Mononuclear cell (primary cell): ENCODE data around the gene HRH1. TPM values are rescaled to one million over a fixed set of nuclear protein-coding genes. Genes with fewer than 3 reads are reported as not detected.
"Not testable (repeated sequence)": the region's sequence is repeated elsewhere in the genome, so short reads cannot be mapped to it uniquely, and the experiment has no call there.

Experiments
- H3K27me3 ChIP-seq: 2 replicates; pipeline ENCODE4 v1.6.0; 2011; ENCODE audit warnings: low read length, control low read depth; ENCODE audit not compliant: insufficient read depth
- H3K4me1 ChIP-seq: 2 replicates; pipeline ENCODE4 v1.5.1; 2011; ENCODE audit warnings: mild to moderate bottlenecking, low read length, control low read depth; ENCODE audit not compliant: insufficient read depth
- H3K4me3 ChIP-seq: 2 replicates; pipeline ENCODE4 v1.5.1; 2011; ENCODE audit warnings: mild to moderate bottlenecking, low read length, moderate library complexity
- H3K9me3 ChIP-seq: 2 replicates; pipeline ENCODE4 v1.5.1; 2011; ENCODE audit warnings: low read depth, mild to moderate bottlenecking, control low read depth, low read length
- total RNA-seq: library from RNA; depleted of rRNA; stranded (reverse); fragments of >200 nt; gene quantifications from one replicate; pipeline ENCODE4 v1.2.3, GENCODE V29; 2012

HRH1 gene
- total RNA-seq, 1 donor, result 2.4 TPM

DNA sequence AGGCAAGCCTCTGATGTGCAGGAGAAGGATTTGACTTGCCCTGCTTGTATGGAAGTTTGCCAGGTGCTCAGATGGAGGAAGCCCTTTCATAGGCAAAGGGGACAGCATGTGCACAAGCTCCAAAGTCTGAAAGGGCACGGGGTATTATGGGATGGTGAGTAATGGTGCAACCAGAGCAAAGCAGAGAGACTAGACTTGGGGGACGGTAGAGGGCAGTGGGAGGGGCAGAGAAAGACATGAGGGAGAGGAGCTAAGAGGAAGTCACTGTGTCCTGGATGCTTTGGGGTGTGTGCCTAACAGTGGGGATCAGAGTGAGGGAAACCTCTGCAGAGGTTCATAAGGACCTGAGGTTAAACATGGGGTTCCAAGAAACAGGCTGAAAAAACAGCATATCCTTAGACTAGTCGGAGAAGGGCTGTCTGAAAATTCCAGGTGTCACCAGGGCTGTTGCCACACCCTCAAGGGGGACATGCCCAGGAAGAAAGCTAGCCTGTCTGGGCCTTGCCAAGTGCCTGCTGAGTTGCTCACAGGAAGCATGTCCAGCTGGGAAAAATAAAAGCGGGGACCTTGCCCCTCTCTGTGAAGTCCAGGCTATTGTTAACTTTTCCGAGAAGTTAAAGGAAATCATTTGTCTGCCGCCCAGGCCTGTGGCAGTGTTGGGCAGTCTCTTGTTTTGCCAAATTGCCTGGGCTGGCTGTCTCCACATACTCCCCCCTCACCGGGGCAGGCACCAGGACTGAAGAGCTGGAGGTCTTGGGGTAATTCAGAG lies 47.1 kb downstream of the HRH1 start:
- no peaks in the 10 kb centered on the region for H3K9me3 ChIP-seq
- H3K4me1 ChIP-seq, result peaks cover 5% of the 10 kb centered on the region
- H3K27me3 ChIP-seq, result no peaks in the 10 kb centered on the region
- H3K4me3 ChIP-seq, result no peak overlapping the region

DNA sequence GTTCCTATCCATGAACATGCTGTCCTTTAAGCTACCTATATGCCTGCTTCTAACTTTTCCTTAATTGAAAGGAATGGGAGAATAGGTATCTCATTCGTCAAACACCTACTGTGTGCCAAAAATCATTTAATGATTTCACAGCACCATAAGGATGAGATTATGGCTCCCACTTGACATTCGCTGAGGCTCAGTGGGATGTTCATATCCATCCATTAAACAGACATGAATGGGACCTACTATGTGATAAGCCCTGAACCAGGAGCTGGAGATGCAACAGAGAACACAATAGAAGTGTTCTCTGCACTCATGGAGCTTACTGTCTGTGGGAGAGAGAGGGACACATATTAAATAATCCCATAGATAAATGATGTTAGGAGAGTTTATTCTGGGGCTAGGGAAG lies 49.7 kb downstream of the HRH1 start:
- H3K4me3 ChIP-seq, result no peak overlapping the region
- H3K27me3 ChIP-seq, result no peaks in the 10 kb centered on the region
- H3K9me3 ChIP-seq, result no peaks in the 10 kb centered on the region
- H3K4me1 ChIP-seq, result peaks cover 5% of the 10 kb centered on the region

DNA sequence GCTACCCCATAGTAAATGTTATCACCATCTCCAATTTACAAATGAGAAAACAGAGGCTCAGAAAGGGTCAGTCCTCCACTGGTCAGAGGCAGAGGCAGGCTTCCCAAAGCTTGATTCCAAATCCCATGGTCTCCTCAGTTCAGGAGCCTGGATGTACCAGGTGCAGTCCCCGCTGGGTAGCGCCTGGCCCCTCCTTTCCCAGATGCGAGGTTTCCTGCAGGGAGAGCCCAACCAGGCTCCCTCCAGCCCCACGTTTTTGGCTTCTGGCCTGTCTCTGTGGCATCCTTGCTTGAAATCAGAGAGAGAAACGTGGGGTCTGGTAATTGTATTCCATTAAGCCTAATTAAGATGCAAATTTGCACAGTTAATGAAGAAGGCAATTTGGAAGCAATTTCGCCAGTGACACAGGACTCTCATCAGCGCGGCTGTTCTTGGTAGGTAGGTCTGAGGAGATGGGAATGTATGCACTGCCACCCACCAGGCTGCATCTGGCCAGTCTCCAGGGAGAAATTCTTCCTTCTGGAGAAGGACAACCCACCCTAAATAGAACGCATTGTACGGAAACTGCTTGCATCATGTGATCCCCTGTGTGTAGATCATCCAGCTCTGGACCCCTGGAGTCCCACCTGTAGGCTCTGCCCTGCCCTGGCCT lies 50.5 kb downstream of the HRH1 start:
- Histone ChIP-seq H3K9me3 (no peaks in the 10 kb centered on the region), H3K27me3 (no peaks in the 10 kb centered on the region), H3K4me3 (no peak overlapping the region), H3K4me1 (no peaks in the 10 kb centered on the region)

DNA sequence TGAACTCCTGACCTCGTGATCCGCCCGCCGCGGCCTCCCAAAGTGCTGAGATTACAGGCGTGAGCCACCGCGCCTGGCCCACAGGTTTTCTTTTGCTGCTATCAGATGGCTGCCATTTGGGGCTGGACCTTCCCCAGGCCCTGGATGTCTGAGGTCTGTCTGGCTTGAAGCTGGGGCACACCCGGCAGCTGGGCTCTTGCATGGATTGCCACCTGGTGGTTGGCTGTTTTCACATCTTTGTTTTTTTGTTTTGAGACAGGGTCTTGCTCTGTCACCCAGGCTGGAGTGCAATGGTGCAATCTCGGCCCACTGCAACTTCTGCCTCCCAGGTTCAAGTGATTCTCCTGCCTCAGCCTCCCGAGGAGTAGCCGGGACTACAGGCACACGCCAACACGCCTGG lies 51.6 kb downstream of the HRH1 start:
- not testable (repeated sequence) for H3K4me3 ChIP-seq, H3K27me3 ChIP-seq, H3K4me1 ChIP-seq, H3K9me3 ChIP-seq

DNA sequence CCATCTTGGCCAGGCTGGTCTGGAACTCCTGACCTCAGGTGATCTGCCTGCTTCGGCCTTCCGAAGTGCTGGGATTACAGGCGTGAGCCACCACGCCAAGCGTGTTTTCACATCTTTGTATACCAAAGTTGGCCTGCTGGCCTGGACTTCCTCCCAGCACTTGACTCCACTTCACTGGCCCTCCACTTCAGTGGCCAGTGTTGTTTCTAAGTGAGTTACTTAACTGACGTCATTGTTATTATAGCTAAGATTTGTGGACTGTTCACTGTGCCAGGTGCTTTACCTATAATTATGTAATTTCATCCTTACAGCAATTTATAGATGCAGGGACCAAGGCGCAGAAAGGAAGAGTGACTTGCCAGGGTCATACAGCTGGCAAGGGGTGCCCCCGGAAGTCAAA lies 52.0 kb downstream of the HRH1 start:
- Histone ChIP-seq H3K9me3 (no peaks in the 10 kb centered on the region), H3K27me3 (no peaks in the 10 kb centered on the region), H3K4me3 (no peak overlapping the region), H3K4me1 (no peaks in the 10 kb centered on the region)

DNA sequence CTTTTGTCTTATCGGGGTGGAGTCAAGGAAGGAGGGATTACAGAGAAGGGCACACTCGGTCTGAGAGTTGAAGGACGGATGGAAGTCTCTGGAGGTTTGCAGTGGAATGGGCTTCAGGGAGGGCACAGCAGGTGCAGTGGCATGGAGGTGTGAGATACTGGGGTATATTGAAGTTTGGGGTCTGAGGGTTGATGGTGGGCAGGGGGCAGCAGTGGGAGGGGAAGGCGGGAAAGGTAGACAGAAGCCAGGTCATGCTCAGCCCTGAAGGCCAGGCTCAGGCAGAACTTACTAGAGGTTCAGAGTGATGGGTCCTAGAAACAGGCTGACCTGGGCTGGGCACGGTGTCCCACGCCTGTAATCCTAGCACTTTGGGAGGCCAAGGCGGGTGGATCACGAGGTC lies 52.7 kb downstream of the HRH1 start:
- Histone ChIP-seq H3K9me3 (no peaks in the 10 kb centered on the region), H3K4me3 (no peak overlapping the region), H3K4me1 (no peaks in the 10 kb centered on the region), H3K27me3 (no peaks in the 10 kb centered on the region)

DNA sequence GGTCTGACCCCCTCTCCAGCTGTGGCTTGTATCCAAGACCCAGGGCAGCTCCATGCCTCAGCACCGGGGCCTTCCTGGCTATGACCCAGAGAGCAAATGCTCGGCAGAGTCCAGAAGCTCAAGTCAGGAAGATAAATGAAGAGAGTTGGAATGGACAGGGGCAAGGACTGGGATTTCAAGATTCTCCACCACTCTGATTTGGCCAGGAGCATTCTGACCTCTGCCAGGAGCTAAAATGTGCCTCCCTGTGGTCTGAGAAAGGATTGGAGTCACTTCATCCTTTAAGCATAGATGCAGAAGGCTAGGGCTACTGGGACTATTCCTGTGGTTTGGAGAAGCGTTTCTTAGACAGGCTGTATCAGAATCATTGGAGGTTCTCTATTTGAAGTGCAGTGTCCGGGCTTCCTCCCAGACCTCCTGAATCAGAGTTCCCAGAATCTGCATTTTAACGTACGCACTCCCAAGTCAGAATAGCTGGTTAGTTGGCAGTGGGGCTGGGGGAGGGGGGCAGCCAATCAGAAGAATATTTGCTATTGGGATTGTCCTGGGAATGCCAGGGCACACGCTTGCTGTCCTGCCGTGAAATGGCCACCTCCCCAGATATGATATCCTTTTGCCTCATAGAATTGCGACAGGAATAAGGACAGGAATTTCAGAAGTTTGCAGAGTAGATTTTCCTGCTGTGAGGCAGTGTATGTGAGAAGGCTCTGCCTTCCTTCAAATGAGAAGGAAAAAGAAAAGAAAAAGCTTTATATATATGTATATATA lies 57.4 kb downstream of the HRH1 start:
- H3K4me1 ChIP-seq, result no peaks in the 10 kb centered on the region
- H3K4me3 ChIP-seq, result no peak overlapping the region
- no peaks in the 10 kb centered on the region for H3K9me3 ChIP-seq
- H3K27me3 ChIP-seq, result no peaks in the 10 kb centered on the region

DNA sequence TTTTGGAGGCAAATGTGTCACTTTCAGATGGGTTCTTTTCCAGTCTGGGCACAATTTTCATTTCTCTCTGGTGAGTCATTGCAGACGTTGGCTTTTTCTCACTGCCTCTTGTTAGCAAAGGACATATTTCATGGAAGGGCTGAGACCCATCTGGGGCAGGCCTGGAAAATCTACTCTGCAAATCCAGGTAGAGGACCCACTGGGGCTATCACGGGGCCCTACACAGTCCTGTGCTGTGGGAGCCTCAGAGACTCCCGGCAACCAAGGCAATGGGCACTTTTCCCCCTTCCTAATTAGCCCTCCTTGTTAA lies 58.0 kb downstream of the HRH1 start:
- H3K9me3 ChIP-seq, result no peaks in the 10 kb centered on the region
- H3K27me3 ChIP-seq, result no peaks in the 10 kb centered on the region
- H3K4me3 ChIP-seq, result no peak overlapping the region
- H3K4me1 ChIP-seq, result no peaks in the 10 kb centered on the region

DNA sequence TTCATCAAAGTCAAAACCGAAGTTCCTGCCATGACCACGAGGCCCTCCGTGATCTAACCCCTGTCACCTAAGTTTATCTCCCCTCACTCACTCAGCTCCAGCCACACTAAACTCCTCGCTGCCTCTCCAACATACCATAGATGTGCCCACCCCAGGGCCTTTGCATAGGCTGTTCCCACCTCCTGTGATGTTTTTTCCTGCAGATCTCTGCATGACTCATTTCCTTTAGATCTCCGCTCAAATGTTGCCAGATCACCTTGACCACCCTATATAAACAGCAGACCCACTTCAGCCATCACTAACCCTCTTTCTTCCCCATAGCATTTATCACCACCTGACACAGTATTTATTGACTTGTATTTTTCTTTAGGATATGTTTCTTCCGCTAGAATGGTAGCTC lies 58.5 kb downstream of the HRH1 start:
- Histone ChIP-seq H3K4me1 (no peaks in the 10 kb centered on the region), H3K9me3 (no peaks in the 10 kb centered on the region), H3K27me3 (no peaks in the 10 kb centered on the region), H3K4me3 (no peak overlapping the region)

DNA sequence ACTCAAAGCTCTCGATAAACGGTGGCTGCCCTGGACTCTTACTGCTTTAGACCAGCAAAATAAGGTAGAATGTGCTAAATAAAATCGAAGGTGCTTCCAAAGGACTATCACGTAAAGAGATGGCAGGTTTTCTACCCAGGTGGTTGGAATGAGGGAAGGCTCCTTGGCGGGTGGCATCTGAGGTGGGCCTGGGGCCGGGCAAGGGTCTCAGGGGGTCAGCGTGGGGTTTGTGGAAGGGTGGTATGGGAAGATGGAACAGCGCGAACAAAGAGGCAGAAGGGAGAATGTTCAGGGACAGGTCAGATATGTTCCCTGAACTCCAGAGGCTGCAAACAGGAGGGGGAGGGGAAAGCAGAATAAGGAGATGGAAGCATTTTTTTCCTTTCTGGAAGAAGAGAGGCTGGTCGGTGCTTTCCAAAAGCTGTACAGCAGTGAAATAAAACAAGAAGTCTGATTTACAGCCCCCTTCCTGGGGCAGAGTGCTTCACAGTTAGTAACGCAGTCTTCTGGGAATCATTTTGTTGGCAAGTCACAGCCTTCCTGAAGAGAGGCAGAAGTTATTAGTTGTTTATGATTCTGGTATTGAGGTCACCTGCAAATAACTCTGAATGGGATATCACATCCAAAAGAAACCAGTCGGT lies 59.6 kb downstream of the HRH1 start:
- no peaks in the 10 kb centered on the region for H3K4me1 ChIP-seq
- H3K27me3 ChIP-seq, result no peaks in the 10 kb centered on the region
- no peaks in the 10 kb centered on the region for H3K9me3 ChIP-seq
- H3K4me3 ChIP-seq, result no peak overlapping the region

DNA sequence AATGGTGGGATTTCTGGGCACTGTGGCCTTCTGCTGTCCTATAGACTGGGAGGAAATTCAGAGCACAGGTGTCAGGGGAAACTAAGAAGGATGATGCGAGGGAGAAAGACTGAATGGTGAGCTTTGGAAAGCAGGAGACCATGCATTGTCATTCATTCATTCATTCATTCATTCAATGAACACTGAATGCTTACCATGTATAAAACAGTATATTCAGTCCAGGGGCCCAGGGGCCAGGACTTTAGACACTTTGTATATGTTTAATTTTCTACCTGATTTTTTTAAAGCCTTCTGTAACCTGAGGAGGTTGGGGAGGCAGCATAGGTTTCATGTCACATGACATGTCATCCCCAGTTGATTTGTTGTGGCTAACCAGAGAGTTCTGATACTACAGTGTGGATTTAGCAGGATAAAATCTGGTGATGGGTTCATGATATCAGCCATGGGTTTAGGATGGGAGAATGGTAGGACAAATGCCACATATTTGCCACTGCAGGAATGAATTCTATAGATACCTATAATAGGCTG lies 60.2 kb downstream of the HRH1 start:
- no peaks in the 10 kb centered on the region for H3K27me3 ChIP-seq
- H3K4me1 ChIP-seq, result no peaks in the 10 kb centered on the region
- no peaks in the 10 kb centered on the region for H3K9me3 ChIP-seq
- H3K4me3 ChIP-seq, result no peak overlapping the region

DNA sequence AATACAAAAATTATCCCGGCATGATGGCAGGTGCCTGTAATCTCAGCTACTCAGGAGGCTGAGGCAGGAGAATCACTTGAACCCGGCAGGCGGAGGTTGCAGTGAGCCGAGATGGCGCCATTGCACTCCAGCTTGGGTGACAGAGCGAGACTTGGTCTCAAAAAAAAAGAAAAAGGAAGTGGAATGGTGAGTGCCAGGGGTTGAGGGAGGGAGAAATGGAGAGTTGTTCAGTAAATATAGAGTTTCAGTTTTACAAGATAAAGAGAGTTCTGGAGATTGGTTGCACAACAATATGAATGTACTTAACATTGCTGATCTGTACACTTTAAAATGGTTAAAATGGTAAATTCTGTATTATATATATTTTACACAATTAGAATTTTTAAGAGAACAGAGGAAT lies 63.1 kb downstream of the HRH1 start:
- not testable (repeated sequence) for H3K4me3 ChIP-seq, H3K4me1 ChIP-seq, H3K27me3 ChIP-seq, H3K9me3 ChIP-seq

DNA sequence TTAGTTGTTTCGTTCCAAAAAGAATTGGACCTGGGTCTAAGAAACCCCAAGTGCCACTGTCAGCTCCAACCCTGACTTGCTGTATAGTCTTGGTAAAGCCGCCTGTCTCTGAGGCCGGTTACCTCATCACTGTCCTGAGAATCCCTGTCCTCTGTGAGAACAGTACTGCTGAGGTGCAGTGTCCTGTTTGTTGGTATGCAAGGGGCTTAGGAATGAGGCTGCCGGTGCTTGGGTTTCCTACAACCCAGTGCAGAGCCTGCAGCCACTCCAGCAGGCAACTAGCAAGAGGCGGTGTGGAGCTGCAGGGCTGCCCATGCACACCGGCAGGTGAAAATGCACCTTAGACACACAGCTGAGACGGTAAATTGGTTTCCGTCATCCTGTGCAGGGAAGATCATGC lies 65.9 kb downstream of the HRH1 start:
- Histone ChIP-seq H3K9me3 (no peaks in the 10 kb centered on the region), H3K4me3 (no peak overlapping the region), H3K27me3 (no peaks in the 10 kb centered on the region), H3K4me1 (peaks cover 19% of the 10 kb centered on the region)

DNA sequence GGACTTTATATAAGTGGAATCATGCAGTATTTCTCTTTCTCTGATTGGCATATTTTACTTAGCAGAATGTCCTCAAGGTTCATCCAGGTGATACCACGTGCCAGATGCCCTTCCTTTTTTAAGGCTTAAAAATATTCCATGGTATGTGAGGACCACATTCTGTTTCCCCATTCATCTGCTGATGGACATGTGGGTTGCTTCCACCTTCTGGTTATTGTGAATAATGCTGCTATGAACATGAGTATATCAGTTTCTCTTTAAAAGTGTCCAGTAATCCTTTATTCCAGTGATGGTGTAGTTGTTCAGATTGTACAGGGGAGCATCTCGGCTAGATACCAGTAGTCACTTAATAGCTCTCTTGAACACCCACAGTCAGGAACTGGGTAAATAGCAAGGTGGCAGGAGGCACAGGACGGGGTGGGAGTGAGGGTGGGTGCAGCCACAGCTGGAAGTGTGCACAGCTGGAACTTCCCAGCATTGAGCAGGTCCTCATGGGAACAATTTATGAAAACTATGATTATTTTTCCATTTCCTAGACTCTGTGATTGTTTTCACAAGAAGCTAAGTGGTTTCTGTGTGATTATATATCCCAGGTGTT lies 67.6 kb downstream of the HRH1 start:
- Histone ChIP-seq H3K4me1 (peaks cover 34% of the 10 kb centered on the region), H3K9me3 (no peaks in the 10 kb centered on the region), H3K27me3 (no peaks in the 10 kb centered on the region), H3K4me3 (no peak overlapping the region)

DNA sequence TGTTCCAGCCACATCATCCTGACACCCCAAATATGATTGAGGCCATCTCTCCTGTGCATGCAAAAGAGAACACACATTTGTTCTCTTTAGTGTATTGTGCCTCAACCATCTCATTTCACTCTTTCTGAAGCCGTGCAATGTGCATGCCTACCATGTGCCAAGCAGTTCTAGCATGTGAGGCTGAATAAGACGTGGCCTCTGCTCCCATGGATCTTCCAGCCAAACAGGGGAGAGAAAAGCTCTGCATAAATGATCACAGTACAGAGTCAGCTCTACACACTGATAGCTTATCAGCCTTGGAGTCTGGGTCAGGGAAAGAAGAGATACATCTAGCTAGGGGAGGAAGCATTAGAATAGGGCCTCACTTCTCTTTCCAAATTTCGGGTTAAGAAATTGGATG lies 69.7 kb downstream of the HRH1 start:
- Histone ChIP-seq H3K4me1 (peaks cover 46% of the 10 kb centered on the region), H3K27me3 (no peaks in the 10 kb centered on the region), H3K9me3 (no peaks in the 10 kb centered on the region), H3K4me3 (no peak overlapping the region)
